Measurements from ENCODE around the gene CARS1. TPM values are rescaled to one million over a fixed set of nuclear protein-coding genes. Genes with fewer than 3 reads are reported as not detected.

Gene CARS1
- total RNA-seq (2022; extraction: Qiagen RNA extraction), result 55.5 to 69.6 TPM (median 60.2 TPM) in 5 replicates

GRCh38 chr11:3057069-3057963 lies at the start of gene CARS1:
CARS1 (minus strand) TSS chr11:3057423; CDS start chr11:3057367, 56 bp downstream.

GRCh38 chr11:2992234-2992996 lies 64.8 kb downstream of the CARS1 start, which contains the start of gene NAP1L4:
NAP1L4 (minus strand) TSS chr11:2992329; CDS start chr11:2979220, 13,109 bp downstream.

Other genes starting within 250 kb of the CARS1 start
- 4.6 to 7.3 TPM (median 6.2 TPM) in 5 replicates for gene CDKN1C, start 171.6 kb downstream of the CARS1 start, total RNA-seq (2022; extraction: Qiagen RNA extraction)
- 86.5 to 121 TPM (median 113 TPM) in 5 replicates for gene PHLDA2, start 128.0 kb downstream of the CARS1 start, total RNA-seq (2022; extraction: Qiagen RNA extraction)
- gene NAP1L4, start 65.1 kb downstream of the CARS1 start, total RNA-seq (2022; extraction: Qiagen RNA extraction), result 111 to 127 TPM (median 123 TPM) in 5 replicates
- 7.2 to 9.8 TPM (median 7.7 TPM) in 5 replicates for gene OSBPL5, start 107.9 kb upstream of the CARS1 start, total RNA-seq (2022; extraction: Qiagen RNA extraction)
- not detected in 5 replicates for gene MRGPRG, start 161.4 kb upstream of the CARS1 start, total RNA-seq (2022; extraction: Qiagen RNA extraction)
- gene MRGPRE, start 175.0 kb upstream of the CARS1 start, total RNA-seq (2022; extraction: Qiagen RNA extraction), result not detected in 5 replicates

All from A549 treated with Mapracorat at 1 μM for 4 hours (cell line).